SK-N-MC (cell line): Measurements from ENCODE around the gene FBXL5.
A peak's percentile ranks its signal among the peaks of the same experiment; 100 is the strongest.

ENCODE experiments used
- DNase-seq: peaks from one replicate; pipeline ENCODE4 v3.0.0-alpha.2; 2011; ENCODE audit warnings: low read depth, low spot score
- H3K27ac ChIP-seq: fragments of 200-600 bp; sonication (generic); 2 replicates; pipeline ENCODE4 v1.5.1; 2016; ENCODE audit warnings: mixed run types
- H3K36me3 ChIP-seq: fragments of 200-600 bp; sonication (generic); 2 replicates; pipeline ENCODE4 v1.6.1; 2017; ENCODE audit warnings: antibody characterized with exemption, low read length, mixed read lengths; ENCODE audit not compliant: insufficient read depth
- H3K4me3 ChIP-seq: fragments of 200-600 bp; sonication (generic); 2 replicates; pipeline ENCODE4 v1.5.1; 2016
- H3K9ac ChIP-seq: fragments of 200-600 bp; sonication (generic); 2 replicates; pipeline ENCODE4 v1.8.0; 2017; ENCODE audit warnings: mixed run types, mixed read lengths; ENCODE audit not compliant: insufficient read length
- H3K9me3 ChIP-seq: fragments of 200-600 bp; sonication (generic); 2 replicates; pipeline ENCODE4 v1.6.1; 2017; ENCODE audit warnings: low read depth, mild to moderate bottlenecking, antibody characterized with exemption, low read length, moderate library complexity, mixed read lengths
- EZH2 ChIP-seq: fragments of 200-600 bp; sonication (generic); IDR thresholded peaks from one replicate; pipeline ENCODE4 v1.6.1; 2017; ENCODE audit warnings: antibody characterized with exemption
- FOXP2 ChIP-seq: optimal IDR thresholded peaks from 2 replicates; pipeline ENCODE3; 2011; ENCODE audit warnings: mild to moderate bottlenecking, moderate library complexity; ENCODE audit not compliant: insufficient read depth; ENCODE audit errors: extremely low read length, control extremely low read depth
- POLR2AphosphoS5 ChIP-seq: IDR thresholded peaks from 2 replicates; pipeline ENCODE4 v1.6.1; 2012; ENCODE audit warnings: mild to moderate bottlenecking, low read depth, low read length, borderline replicate concordance

The FBXL5 gene

GRCh38 chr4:15655223-15656037 lies at the start of gene FBXL5:
TSS of gene FBXL5 (minus strand) at chr4:15655357. CDS start at chr4:15655287, 70 bp downstream.
- no peak for TF ChIP-seq EZH2
- no peak for TF ChIP-seq FOXP2
- peak; percentile 31; the same call in 1 of the 2 replicates for TF ChIP-seq POLR2AphosphoS5
- Histone ChIP-seq H3K4me3 (peak within 1 kb of the TSS; percentile 87), H3K27ac (peak within 1 kb of the TSS; percentile 88), H3K9ac (peak within 1 kb of the TSS; percentile 85), H3K36me3 (no peaks in the 10 kb centered on the region), H3K9me3 (no peaks in the 10 kb centered on the region)
- no peak for DNase-seq

GRCh38 chr4:15704129-15704528 lies 49.0 kb upstream of the FBXL5 start:
- no peak overlapping the region for H3K9ac ChIP-seq
- no peaks in the 10 kb centered on the region for H3K36me3 ChIP-seq
- no peaks in the 10 kb centered on the region for H3K9me3 ChIP-seq
- DNase-seq = no peak
- no peak for TF ChIP-seq EZH2
- no peak for TF ChIP-seq FOXP2
- no peak for TF ChIP-seq POLR2AphosphoS5
- no peak overlapping the region for H3K4me3 ChIP-seq
- no peak overlapping the region for H3K27ac ChIP-seq

- Histone ChIP-seq H3K36me3 (no peaks in the 10 kb centered on the region), H3K9me3 (no peaks in the 10 kb centered on the region), H3K4me3 (no peak overlapping the region), H3K27ac (no peak overlapping the region), H3K9ac (no peak overlapping the region)
- no peak for DNase-seq
- TF ChIP-seq EZH2 = no peak
- no peak for TF ChIP-seq POLR2AphosphoS5
- TF ChIP-seq FOXP2 = no peak
Measured at GRCh38 chr4:15703439-15703838, 48.3 kb upstream of the FBXL5 start.

GRCh38 chr4:15702941-15703403 lies 47.8 kb upstream of the FBXL5 start, which contains the start of gene BST1:
TSS of gene BST1 (plus strand) at chr4:15703065. CDS start at chr4:15703145, 80 bp downstream.
- no peaks in the 10 kb centered on the region for H3K9me3 ChIP-seq
- no peak within 1 kb of the TSS for H3K27ac ChIP-seq
- DNase-seq = no peak
- H3K4me3 ChIP-seq = no peak within 1 kb of the TSS
- TF ChIP-seq POLR2AphosphoS5 = no peak
- no peak for TF ChIP-seq EZH2
- TF ChIP-seq FOXP2 = no peak
- H3K36me3 ChIP-seq = no peaks in the 10 kb centered on the region
- no peak within 1 kb of the TSS for H3K9ac ChIP-seq

- no peak overlapping the region for H3K27ac ChIP-seq
- DNase-seq = no peak
- H3K4me3 ChIP-seq = no peak overlapping the region
- no peak overlapping the region for H3K9ac ChIP-seq
- no peaks in the 10 kb centered on the region for H3K9me3 ChIP-seq
- no peaks in the 10 kb centered on the region for H3K36me3 ChIP-seq
- no peak for TF ChIP-seq FOXP2
- no peak for TF ChIP-seq POLR2AphosphoS5
- TF ChIP-seq EZH2 = no peak
Measured at GRCh38 chr4:15696866-15697265, 41.7 kb upstream of the FBXL5 start.

- H3K4me3 ChIP-seq = no peak overlapping the region
- DNase-seq = no peak
- H3K27ac ChIP-seq = no peak overlapping the region
- H3K36me3 ChIP-seq = no peaks in the 10 kb centered on the region
- TF ChIP-seq EZH2 (no peak), POLR2AphosphoS5 (no peak), FOXP2 (no peak)
- no peak overlapping the region for H3K9ac ChIP-seq
- no peaks in the 10 kb centered on the region for H3K9me3 ChIP-seq
Measured at GRCh38 chr4:15695729-15696128, 40.6 kb upstream of the FBXL5 start.

- Histone ChIP-seq H3K9me3 (no peaks in the 10 kb centered on the region), H3K9ac (no peak overlapping the region), H3K27ac (no peak overlapping the region), H3K36me3 (no peaks in the 10 kb centered on the region), H3K4me3 (no peak overlapping the region)
- no peak for TF ChIP-seq EZH2
- TF ChIP-seq POLR2AphosphoS5 = no peak
- no peak for TF ChIP-seq FOXP2
- no peak for DNase-seq
Measured at GRCh38 chr4:15695240-15695699, 40.1 kb upstream of the FBXL5 start.

GRCh38 chr4:15694431-15694830 lies 39.3 kb upstream of the FBXL5 start:
- H3K9me3 ChIP-seq = no peaks in the 10 kb centered on the region
- no peak overlapping the region for H3K9ac ChIP-seq
- TF ChIP-seq POLR2AphosphoS5 = no peak
- no peak for TF ChIP-seq EZH2
- no peak for TF ChIP-seq FOXP2
- DNase-seq = no peak
- H3K4me3 ChIP-seq = no peak overlapping the region
- H3K36me3 ChIP-seq = no peaks in the 10 kb centered on the region
- H3K27ac ChIP-seq = no peak overlapping the region
